Measurements from ENCODE around the gene WDR55.

- TF ChIP-seq CTCF (IDR thresholded peaks at IDR 0.05) (no peak), POLR2A (IDR thresholded peaks at IDR 0.05) (no peak)
Measured at GRCh38 chr5:140627972-140628371, 36.7 kb upstream of the WDR55 start.

Data from esophagus squamous epithelium (tissue), 4 donors.